Measurements from ENCODE around the gene TESK1.

Gene TESK1

DNA sequence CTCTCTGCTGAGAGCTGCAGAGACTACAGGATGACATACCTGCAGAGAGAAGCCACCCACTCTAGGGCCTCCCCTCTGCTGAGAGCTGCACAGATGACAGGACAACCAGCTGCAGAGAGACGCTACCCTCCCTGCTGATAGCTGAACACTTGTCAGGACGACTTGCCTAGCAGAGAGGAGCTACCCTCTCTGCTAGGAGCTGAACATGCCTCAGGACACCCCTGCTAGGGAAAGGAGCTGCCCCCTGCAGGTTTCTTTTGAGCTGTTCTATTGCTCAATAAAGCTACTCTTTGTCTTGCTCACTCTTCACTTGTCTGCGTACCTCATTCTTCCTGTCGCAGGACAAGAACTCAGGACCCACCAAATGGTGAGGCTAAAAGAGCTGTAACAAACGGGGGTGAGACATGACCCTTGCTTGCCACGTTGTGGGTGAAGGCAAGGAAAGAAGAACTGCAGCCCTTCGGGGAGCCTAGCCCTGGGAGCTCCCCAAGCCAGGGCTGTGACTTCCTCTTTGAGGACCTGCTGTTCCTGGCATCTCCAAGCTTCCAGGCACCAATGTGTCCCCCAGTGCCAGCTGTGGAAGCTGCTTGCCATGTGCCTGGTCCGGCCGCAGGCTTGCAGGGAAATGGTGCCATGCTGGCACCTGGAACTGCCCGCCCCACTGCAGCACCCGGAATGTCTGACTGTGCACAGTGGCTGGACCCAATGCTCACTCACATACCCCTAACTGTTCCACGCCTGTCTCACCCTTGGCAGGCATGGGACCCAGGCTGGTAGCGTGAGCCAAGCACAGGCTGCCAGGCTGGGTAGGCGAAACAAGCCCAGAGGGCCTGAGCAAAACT, 5.1 kb upstream of the TESK1 start:
- Histone ChIP-seq H4K8ac (ENCODE audit: low read depth, low read length) (no peak overlapping the region), H3K4me1 (ENCODE audit: control insufficient read depth, low read depth, low read length) (no peaks in the 10 kb centered on the region), H2AK5ac (ENCODE audit: low read length) (no peak overlapping the region), H3K56ac (ENCODE audit: low read length) (no peak overlapping the region), H4K5ac (ENCODE audit: low read length) (no peak overlapping the region), H3K79me2 (ENCODE audit: control insufficient read depth, insufficient read depth, low read length) (no peaks in the 10 kb centered on the region), H3K27me3 (ENCODE audit: insufficient read depth, low read length, poor library complexity) (no peaks in the 10 kb centered on the region), H3K27ac (ENCODE audit: low read depth, low read length) (no peak overlapping the region), H2BK5ac (ENCODE audit: low read length) (no peak overlapping the region), H3K4me2 (ENCODE audit: low read length) (no peak overlapping the region), H3K18ac (ENCODE audit: low read length) (no peak overlapping the region), H2BK15ac (replicated peaks; ENCODE audit: low read depth) (no peak overlapping the region), H3K4ac (ENCODE audit: low read depth, low read length) (no peak overlapping the region), H3K4me3 (ENCODE audit: low read length) (no peak overlapping the region), H3K9ac (ENCODE audit: low read length) (no peak overlapping the region), H3K79me1 (ENCODE audit: low read length) (no peaks in the 10 kb centered on the region), H3K23ac (ENCODE audit: low read length) (no peak overlapping the region), H2BK120ac (ENCODE audit: low read depth, low read length) (no peak overlapping the region), H3K36me3 (ENCODE audit: control insufficient read depth, insufficient read depth, low read length) (no peaks in the 10 kb centered on the region)
- no CpG with 5 or more reads among the region's 14 CpGs for WGBS (ENCODE audit: extremely low coverage, insufficient coverage, low lambda C conversion rate)
- DNase-seq: peak; percentile 47

- no peak for DNase-seq
- no peak overlapping the region for H3K27ac ChIP-seq (ENCODE audit: low read depth, low read length)
- peaks cover 4% of the 10 kb centered on the region for H3K4me1 ChIP-seq (ENCODE audit: control insufficient read depth, low read depth, low read length)
- H3K9ac ChIP-seq (ENCODE audit: low read length): peak overlapping the region; percentile 75
- H2AK5ac ChIP-seq (ENCODE audit: low read length): no peak overlapping the region
- H2BK5ac ChIP-seq (ENCODE audit: low read length): no peak overlapping the region
- H2BK15ac ChIP-seq (replicated peaks; ENCODE audit: low read depth): no peak overlapping the region
- peak overlapping the region; percentile 89 for H3K56ac ChIP-seq (ENCODE audit: low read length)
- peaks cover 9% of the 10 kb centered on the region for H3K79me1 ChIP-seq (ENCODE audit: low read length)
- no peak overlapping the region for H4K8ac ChIP-seq (ENCODE audit: low read depth, low read length)
- H3K18ac ChIP-seq (ENCODE audit: low read length): peak overlapping the region; percentile 18
- no peaks in the 10 kb centered on the region for H3K27me3 ChIP-seq (ENCODE audit: insufficient read depth, low read length, poor library complexity)
- no peak overlapping the region for H2BK120ac ChIP-seq (ENCODE audit: low read depth, low read length)
- H4K5ac ChIP-seq (ENCODE audit: low read length): peak overlapping the region; percentile 77
- H3K4ac ChIP-seq (ENCODE audit: low read depth, low read length): no peak overlapping the region
- H3K4me3 ChIP-seq (ENCODE audit: low read length): peak overlapping the region; percentile 29
- H3K79me2 ChIP-seq (ENCODE audit: control insufficient read depth, insufficient read depth, low read length): no peaks in the 10 kb centered on the region
- WGBS (ENCODE audit: extremely low coverage, insufficient coverage, low lambda C conversion rate): no CpG with 5 or more reads among the region's 18 CpGs
- no peaks in the 10 kb centered on the region for H3K36me3 ChIP-seq (ENCODE audit: control insufficient read depth, insufficient read depth, low read length)
- no peak overlapping the region for H3K23ac ChIP-seq (ENCODE audit: low read length)
- peak overlapping the region; percentile 58 for H3K4me2 ChIP-seq (ENCODE audit: low read length)
Observed at GRCh38 chr9:35603506-35603985, 1.5 kb upstream of the TESK1 start.

DNA sequence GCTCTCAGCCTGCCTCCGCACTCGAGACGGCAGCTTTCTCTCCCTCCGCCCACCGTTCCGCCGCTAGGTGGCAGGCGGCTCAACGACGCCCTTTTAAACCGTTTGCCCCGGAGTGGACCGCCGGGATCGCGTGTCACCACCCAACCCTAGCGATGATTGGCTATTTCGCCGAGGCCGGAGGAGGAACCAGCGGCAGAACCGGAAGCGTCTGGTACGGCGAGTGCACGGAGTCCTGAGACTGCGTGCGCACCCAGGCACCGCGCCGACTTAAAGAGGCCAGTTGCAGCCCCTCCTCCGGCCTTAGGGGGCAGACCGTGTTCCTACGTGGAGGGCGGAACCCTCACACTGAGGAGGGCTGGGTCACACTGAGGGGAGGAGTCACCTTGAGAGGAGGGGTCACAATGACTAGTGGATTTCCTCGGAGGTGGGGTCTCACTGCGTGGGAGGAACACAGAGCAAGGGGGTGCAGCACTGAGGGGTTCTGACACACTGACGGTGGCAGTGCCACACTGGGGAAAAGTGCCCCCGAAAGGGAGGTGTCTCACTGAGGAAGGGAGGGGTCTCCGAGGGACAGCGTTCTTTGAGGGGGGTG, 980 bp upstream of the TESK1 start:
- no CpG with 5 or more reads among the region's 41 CpGs for WGBS (ENCODE audit: extremely low coverage, insufficient coverage, low lambda C conversion rate)
- peak overlapping the region; percentile 47 for H3K4me2 ChIP-seq (ENCODE audit: low read length)
- peaks cover 4% of the 10 kb centered on the region for H3K4me1 ChIP-seq (ENCODE audit: control insufficient read depth, low read depth, low read length)
- peaks cover 9% of the 10 kb centered on the region for H3K79me1 ChIP-seq (ENCODE audit: low read length)
- H3K18ac ChIP-seq (ENCODE audit: low read length): no peak overlapping the region
- no peak overlapping the region for H2BK120ac ChIP-seq (ENCODE audit: low read depth, low read length)
- no peaks in the 10 kb centered on the region for H3K36me3 ChIP-seq (ENCODE audit: control insufficient read depth, insufficient read depth, low read length)
- no peak overlapping the region for H2BK5ac ChIP-seq (ENCODE audit: low read length)
- DNase-seq: peak; percentile 100
- H3K27ac ChIP-seq (ENCODE audit: low read depth, low read length): peak overlapping the region; percentile 36
- H3K27me3 ChIP-seq (ENCODE audit: insufficient read depth, low read length, poor library complexity): no peaks in the 10 kb centered on the region
- H3K23ac ChIP-seq (ENCODE audit: low read length): no peak overlapping the region
- H3K79me2 ChIP-seq (ENCODE audit: control insufficient read depth, insufficient read depth, low read length): no peaks in the 10 kb centered on the region
- H3K4ac ChIP-seq (ENCODE audit: low read depth, low read length): no peak overlapping the region
- H2AK5ac ChIP-seq (ENCODE audit: low read length): no peak overlapping the region
- H4K8ac ChIP-seq (ENCODE audit: low read depth, low read length): no peak overlapping the region
- no peak overlapping the region for H4K5ac ChIP-seq (ENCODE audit: low read length)
- peak overlapping the region; percentile 2 for H3K4me3 ChIP-seq (ENCODE audit: low read length)
- H2BK15ac ChIP-seq (replicated peaks; ENCODE audit: low read depth): no peak overlapping the region
- H3K56ac ChIP-seq (ENCODE audit: low read length): peak overlapping the region; percentile 56
- peak overlapping the region; percentile 75 for H3K9ac ChIP-seq (ENCODE audit: low read length)

GRCh38 chr9:35605351-35606137, 482 bp downstream of the TESK1 start:
- no CpG with 5 or more reads among the region's 76 CpGs for WGBS (ENCODE audit: extremely low coverage, insufficient coverage, low lambda C conversion rate)
- Histone ChIP-seq H3K36me3 (ENCODE audit: control insufficient read depth, insufficient read depth, low read length) (no peaks in the 10 kb centered on the region), H3K23ac (ENCODE audit: low read length) (no peak overlapping the region), H3K4me3 (ENCODE audit: low read length) (peak overlapping the region; percentile 76), H2BK120ac (ENCODE audit: low read depth, low read length) (no peak overlapping the region), H3K79me2 (ENCODE audit: control insufficient read depth, insufficient read depth, low read length) (no peaks in the 10 kb centered on the region), H4K5ac (ENCODE audit: low read length) (no peak overlapping the region), H3K18ac (ENCODE audit: low read length) (peak overlapping the region; percentile 81), H3K27me3 (ENCODE audit: insufficient read depth, low read length, poor library complexity) (no peaks in the 10 kb centered on the region), H3K79me1 (ENCODE audit: low read length) (peaks cover 9% of the 10 kb centered on the region), H3K4me2 (ENCODE audit: low read length) (peak overlapping the region; percentile 89), H3K27ac (ENCODE audit: low read depth, low read length) (peak overlapping the region; percentile 19), H3K4ac (ENCODE audit: low read depth, low read length) (no peak overlapping the region), H2BK15ac (replicated peaks; ENCODE audit: low read depth) (no peak overlapping the region), H3K4me1 (ENCODE audit: control insufficient read depth, low read depth, low read length) (peaks cover 4% of the 10 kb centered on the region), H4K8ac (ENCODE audit: low read depth, low read length) (no peak overlapping the region), H2BK5ac (ENCODE audit: low read length) (no peak overlapping the region), H3K9ac (ENCODE audit: low read length) (peak overlapping the region; percentile 81), H3K56ac (ENCODE audit: low read length) (peak overlapping the region; percentile 87), H2AK5ac (ENCODE audit: low read length) (no peak overlapping the region)
- DNase-seq: peak; percentile 26

DNA sequence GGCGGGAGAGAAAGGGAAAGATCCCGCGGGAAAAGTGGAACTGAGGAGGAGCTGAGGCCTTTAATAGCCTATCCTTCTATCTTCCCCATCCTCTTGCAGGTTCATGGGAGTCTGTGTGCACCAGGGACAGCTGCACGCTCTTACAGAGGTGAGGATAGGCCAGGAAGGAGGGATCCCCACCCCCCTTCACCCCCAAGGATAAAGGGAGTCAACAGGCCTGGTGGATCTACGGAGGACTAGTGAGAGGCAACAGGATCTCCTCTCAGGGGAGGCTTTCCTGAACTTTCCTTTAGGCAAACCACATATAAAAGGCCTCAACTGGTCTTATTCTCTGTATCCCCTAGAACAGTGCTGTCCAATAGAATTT, 1.1 kb downstream of the TESK1 start:
- no peaks in the 10 kb centered on the region for H3K27me3 ChIP-seq (ENCODE audit: insufficient read depth, low read length, poor library complexity)
- H2BK15ac ChIP-seq (replicated peaks; ENCODE audit: low read depth): no peak overlapping the region
- H3K79me2 ChIP-seq (ENCODE audit: control insufficient read depth, insufficient read depth, low read length): no peaks in the 10 kb centered on the region
- H3K4me1 ChIP-seq (ENCODE audit: control insufficient read depth, low read depth, low read length): peaks cover 4% of the 10 kb centered on the region
- no peaks in the 10 kb centered on the region for H3K36me3 ChIP-seq (ENCODE audit: control insufficient read depth, insufficient read depth, low read length)
- peaks cover 9% of the 10 kb centered on the region for H3K79me1 ChIP-seq (ENCODE audit: low read length)
- no peak overlapping the region for H3K4ac ChIP-seq (ENCODE audit: low read depth, low read length)
- H3K18ac ChIP-seq (ENCODE audit: low read length): no peak overlapping the region
- no peak overlapping the region for H4K8ac ChIP-seq (ENCODE audit: low read depth, low read length)
- no peak overlapping the region for H2AK5ac ChIP-seq (ENCODE audit: low read length)
- DNase-seq: no peak
- peak overlapping the region; percentile 89 for H3K4me2 ChIP-seq (ENCODE audit: low read length)
- H2BK5ac ChIP-seq (ENCODE audit: low read length): no peak overlapping the region
- H3K56ac ChIP-seq (ENCODE audit: low read length): peak overlapping the region; percentile 87
- no peak overlapping the region for H3K23ac ChIP-seq (ENCODE audit: low read length)
- no peak overlapping the region for H3K27ac ChIP-seq (ENCODE audit: low read depth, low read length)
- H2BK120ac ChIP-seq (ENCODE audit: low read depth, low read length): no peak overlapping the region
- peak overlapping the region; percentile 81 for H3K9ac ChIP-seq (ENCODE audit: low read length)
- WGBS (ENCODE audit: extremely low coverage, insufficient coverage, low lambda C conversion rate): no CpG with 5 or more reads among the region's 5 CpGs
- peak overlapping the region; percentile 76 for H3K4me3 ChIP-seq (ENCODE audit: low read length)
- H4K5ac ChIP-seq (ENCODE audit: low read length): no peak overlapping the region

Data from mesendoderm (in vitro differentiated cells).